HG03108 (cell line): ENCODE measurements around the gene PLEKHG5.

ENCODE experiments used
- ATAC-seq: cut with Tn5 transposase; IDR thresholded peaks from one replicate; pipeline ENCODE4 v1.9.1; 2021; ENCODE audit warnings: moderate library complexity; ENCODE audit not compliant: unreplicated experiment

Gene PLEKHG5

GRCh38 chr1:6483017-6483760 lies 8.3 kb downstream of the PLEKHG5 start:
- no peak for ATAC-seq

- no peak for ATAC-seq
These were observed 9.6 kb downstream of the PLEKHG5 start for GRCh38 chr1:6481820-6482219.

GRCh38 chr1:6477039-6477820 lies 14.2 kb downstream of the PLEKHG5 start:
- no peak for ATAC-seq

GRCh38 chr1:6476483-6476882 lies 15.0 kb downstream of the PLEKHG5 start:
- no peak for ATAC-seq

GRCh38 chr1:6475381-6476133 lies 15.9 kb downstream of the PLEKHG5 start:
- no peak for ATAC-seq

GRCh38 chr1:6474815-6475282 lies 16.6 kb downstream of the PLEKHG5 start:
- no peak for ATAC-seq

- no peak for ATAC-seq
These were observed 17.3 kb downstream of the PLEKHG5 start for GRCh38 chr1:6473974-6474814.

- no peak for ATAC-seq
These were observed 18.3 kb downstream of the PLEKHG5 start for GRCh38 chr1:6473156-6473555.

GRCh38 chr1:6472391-6472790 lies 19.1 kb downstream of the PLEKHG5 start:
- no peak for ATAC-seq

- ATAC-seq: no peak
These were observed 19.5 kb downstream of the PLEKHG5 start for GRCh38 chr1:6471970-6472368.

GRCh38 chr1:6471086-6471969 lies 20.1 kb downstream of the PLEKHG5 start:
- ATAC-seq: no peak

- no peak for ATAC-seq
These were observed 21.1 kb downstream of the PLEKHG5 start for GRCh38 chr1:6470132-6471085.

- no peak for ATAC-seq
These were observed 22.6 kb downstream of the PLEKHG5 start for GRCh38 chr1:6468729-6469461.

GRCh38 chr1:6467744-6468688 lies 23.5 kb downstream of the PLEKHG5 start:
- ATAC-seq: no peak

GRCh38 chr1:6467224-6467623 lies 24.2 kb downstream of the PLEKHG5 start:
- no peak for ATAC-seq

- ATAC-seq: no peak
These were observed 24.7 kb downstream of the PLEKHG5 start for GRCh38 chr1:6466751-6467150.

GRCh38 chr1:6466023-6466422 lies 25.4 kb downstream of the PLEKHG5 start, which contains the start of gene TNFRSF25:
TSS of gene TNFRSF25 (minus strand) at chr1:6466173. CDS start at chr1:6466107, 66 bp downstream.
- ATAC-seq: no peak
